H1 (cell line): ENCODE measurements around the gene CNTNAP1. TPM values are rescaled to one million over a fixed set of nuclear protein-coding genes. Genes with fewer than 3 reads are reported as not detected.

Experiments
- CTCF ChIA-PET: fragments of 300-600 bp; sonication (Branson Sonifier 250); formaldehyde crosslinking; loops from one replicate; lab custom pipeline; 2021; ENCODE audit not compliant: partially characterized antibody; lab: Charles Lee
- POLR2A ChIA-PET: fragments of 300-600 bp; sonication (Branson Sonifier 250); formaldehyde crosslinking; loops from one replicate; lab custom pipeline; 2021; ENCODE audit warnings: inconsistent platforms; ENCODE audit not compliant: partially characterized antibody; lab: Charles Lee
- DNase-seq, 2 experiments: peaks; one replicate each; pipeline versions ENCODE4 v3.0.0 to v3.0.0-alpha.2; 2010 to 2022; ENCODE audit warnings: low spot score in 2 of 2, low read depth in 1 of 2, mixed read lengths in 1 of 2
- FAIRE-seq: peaks from 2 replicates; lab custom pipeline; 2011; peaks lifted over from hg19 to GRCh38; lab: Jason Lieb, UNC
- H2AFZ ChIP-seq: 2 replicates; pipeline ENCODE4 v1.8.1; 2012; ENCODE audit warnings: low read length, inconsistent platforms
- H2AK5ac ChIP-seq: 2 replicates; pipeline ENCODE4 v1.6.1; 2013; ENCODE audit warnings: low read depth, low read length
- H2BK120ac ChIP-seq: replicated peaks from 2 replicates; pipeline ENCODE3; 2013; ENCODE audit warnings: low read depth, low read length, inconsistent platforms
- H2BK12ac ChIP-seq: 2 replicates; pipeline ENCODE4 v1.6.1; 2013; ENCODE audit warnings: low read depth, low read length
- H2BK15ac ChIP-seq: 2 replicates; pipeline ENCODE4 v1.6.1; 2013; ENCODE audit warnings: low read length
- H2BK20ac ChIP-seq: 2 replicates; pipeline ENCODE4 v1.6.1; 2013; ENCODE audit warnings: low read length
- H2BK5ac ChIP-seq: 2 replicates; pipeline ENCODE4 v1.6.1; 2013; ENCODE audit warnings: low read depth, low read length
- H3K14ac ChIP-seq: 2 replicates; pipeline ENCODE4 v1.6.1; 2013; ENCODE audit warnings: inconsistent platforms; ENCODE audit not compliant: insufficient read length
- H3K18ac ChIP-seq: 2 replicates; pipeline ENCODE4 v1.6.1; 2013; ENCODE audit warnings: low read length; ENCODE audit errors: extremely low read depth
- H3K23ac ChIP-seq: 2 replicates; pipeline ENCODE4 v1.6.1; 2013; ENCODE audit warnings: inconsistent platforms; ENCODE audit not compliant: insufficient read length
- H3K23me2 ChIP-seq: 2 replicates; pipeline ENCODE4 v1.6.1; 2013; ENCODE audit warnings: low read depth, low read length
- H3K27ac ChIP-seq: 2 replicates; pipeline ENCODE4 v1.6.1; 2011; ENCODE audit warnings: low read depth, low read length, inconsistent platforms
- H3K27me3 ChIP-seq, 4 experiments: replicated peaks in 1 of 4; 1 replicate in 1 of 4; 2 replicates in 3 of 4; pipeline versions ENCODE4 v1.6.1 to v1.8.1; 2011 to 2013; ENCODE audit warnings: low read length in 3 of 4, mild to moderate bottlenecking in 3 of 4, inconsistent platforms in 2 of 4, mixed read lengths in 2 of 4, moderate library complexity in 1 of 4; ENCODE audit not compliant: control insufficient read depth in 3 of 4, insufficient read depth in 3 of 4; ENCODE audit errors: extremely low read depth in 1 of 4
- H3K36me3 ChIP-seq, 4 experiments: 2 replicates each; pipeline versions ENCODE4 v1.6.1 to v1.8.1; 2011 to 2013; ENCODE audit warnings: mild to moderate bottlenecking in 4 of 4, low read length in 3 of 4, moderate library complexity in 2 of 4, control low read depth in 1 of 4, inconsistent platforms in 1 of 4; ENCODE audit not compliant: insufficient read depth in 4 of 4, control insufficient read depth in 2 of 4
- H3K4ac ChIP-seq: replicated peaks from 2 replicates; pipeline ENCODE3; 2013; ENCODE audit warnings: low read length, low read depth, mixed read lengths, inconsistent platforms; ENCODE audit not compliant: insufficient read length
- H3K4me1 ChIP-seq, 4 experiments: replicated peaks in 1 of 4; 1 replicate in 1 of 4; 2 replicates in 3 of 4; pipeline versions ENCODE4 v1.6.1 to v1.8.1; 2011 to 2013; ENCODE audit warnings: low read length in 3 of 4, inconsistent platforms in 2 of 4, mixed read lengths in 1 of 4; ENCODE audit not compliant: insufficient read depth in 4 of 4, control insufficient read depth in 3 of 4
- H3K4me2 ChIP-seq, 2 experiments: 2 replicates each; pipeline versions ENCODE4 v1.6.1 to v1.8.1; 2011 to 2013; ENCODE audit warnings: low read depth in 2 of 2, low read length in 2 of 2, control low read depth in 1 of 2, inconsistent platforms in 1 of 2, mild to moderate bottlenecking in 1 of 2; ENCODE audit not compliant: insufficient read depth in 1 of 2
- H3K4me3 ChIP-seq, 4 experiments: fragments of 200-600, 300-600 bp in 1 of 4; sonication (generic), shearing (Covaris generic), sonication (Bioruptor Twin) in 1 of 4; 2 replicates each; pipeline versions ENCODE4 v1.5.1 to v1.8.1; 2011 to 2016; ENCODE audit warnings: low read length in 4 of 4, low read depth in 3 of 4, control low read depth in 2 of 4, inconsistent platforms in 2 of 4, mild to moderate bottlenecking in 2 of 4, mixed read lengths in 1 of 4, moderate library complexity in 1 of 4; ENCODE audit not compliant: insufficient read depth in 2 of 4; ENCODE audit errors: extremely low read depth in 1 of 4
- H3K56ac ChIP-seq: replicated peaks from 2 replicates; pipeline ENCODE3; 2013; ENCODE audit warnings: low read depth, mild to moderate bottlenecking, mixed read lengths, low read length, inconsistent platforms; ENCODE audit not compliant: insufficient read length
- H3K79me1 ChIP-seq: 2 replicates; pipeline ENCODE4 v1.6.1; 2013; ENCODE audit warnings: low read depth, low read length, control low read depth
- H3K79me2 ChIP-seq, 2 experiments: 2 replicates each; pipeline versions ENCODE4 v1.6.1 to v1.8.1; 2012 to 2013; ENCODE audit warnings: low read length in 2 of 2, mild to moderate bottlenecking in 2 of 2, inconsistent platforms in 1 of 2; ENCODE audit not compliant: insufficient read depth in 2 of 2, control insufficient read depth in 1 of 2
- H3K9ac ChIP-seq, 4 experiments: replicated peaks in 1 of 4; 1 replicate in 1 of 4; 2 replicates in 3 of 4; pipeline versions ENCODE4 v1.6.1 to v1.8.1; 2011 to 2013; ENCODE audit warnings: low read depth in 3 of 4, low read length in 3 of 4, control low read depth in 2 of 4, mild to moderate bottlenecking in 2 of 4, moderate library complexity in 2 of 4, inconsistent platforms in 1 of 4; ENCODE audit errors: extremely low read depth in 1 of 4
- H3K9me3 ChIP-seq, 2 experiments: 2 replicates each; pipeline versions ENCODE4 v1.6.1 to v1.8.1; 2012 to 2013; ENCODE audit warnings: mild to moderate bottlenecking in 2 of 2, moderate library complexity in 2 of 2, control low read depth in 1 of 2, inconsistent platforms in 1 of 2, low read depth in 1 of 2, low read length in 1 of 2, mixed read lengths in 1 of 2; ENCODE audit not compliant: insufficient read depth in 2 of 2
- H4K20me1 ChIP-seq, 2 experiments: replicated peaks in 1 of 2; 2 replicates each; pipeline versions ENCODE3 to v1.8.1; 2011 to 2013; ENCODE audit warnings: inconsistent platforms in 2 of 2, low read length in 2 of 2, mild to moderate bottlenecking in 1 of 2; ENCODE audit not compliant: insufficient read depth in 2 of 2, control insufficient read depth in 1 of 2
- H4K5ac ChIP-seq: 2 replicates; pipeline ENCODE4 v1.6.1; 2013; ENCODE audit warnings: low read length, low read depth, mixed read lengths, inconsistent platforms; ENCODE audit not compliant: insufficient read length
- H4K8ac ChIP-seq: 2 replicates; pipeline ENCODE4 v1.8.0; 2013; ENCODE audit warnings: mild to moderate bottlenecking, moderate library complexity, low read length, inconsistent platforms; ENCODE audit not compliant: insufficient read depth; ENCODE audit errors: extremely low read depth
- H4K91ac ChIP-seq: replicated peaks from 2 replicates; pipeline ENCODE3; 2013; ENCODE audit warnings: low read length, mixed read lengths, inconsistent platforms; ENCODE audit not compliant: insufficient read length
- BRCA1 ChIP-seq: IDR thresholded peaks from 2 replicates; pipeline ENCODE4 v1.6.1; 2012; ENCODE audit warnings: low read depth, low read length, improper control_type of control experiment
- NANOG ChIP-seq: IDR thresholded peaks from 2 replicates; pipeline ENCODE4 v1.6.1; 2011; ENCODE audit warnings: low read length, low read depth, mild to moderate bottlenecking, inconsistent platforms; ENCODE audit not compliant: insufficient read depth, poor library complexity, severe bottlenecking
- WGBS, 2 experiments: shearing (Covaris generic) in 1 of 2; methylation state at CpG; one replicate each; pipeline versions ENCODE4 v1.1.6 to v1.1.7; 2013 to 2015; ENCODE audit warnings: low lambda C conversion rate in 2 of 2, mixed read lengths in 2 of 2, inconsistent platforms in 1 of 2, low coverage in 1 of 2, missing lambda C conversion rate in 1 of 2; ENCODE audit not compliant: insufficient replicate concordance in 2 of 2, insufficient coverage in 1 of 2, insufficient read length in 1 of 2; ENCODE audit errors: extremely low coverage in 1 of 2, missing lambda C conversion rate in 1 of 2; 5-methylcytosine and 5-hydroxymethylcytosine counted together
- polyA plus RNA-seq, 7 experiments: library from polyadenylated mRNA; depleted of rRNA in 3 of 7; stranded (reverse) in 5 of 7; unstranded in 2 of 7; fragments of >200 nt in 5 of 7; fragments of 200-250 nt in 2 of 7; gene quantifications; 1 replicate in 5 of 7; 2 replicates in 1 of 7; 4 replicates in 1 of 7; pipeline versions ENCODE4 v1.2.1 to v1.2.3, GENCODE V29; 2011 to 2013; ENCODE audit warnings: missing spikeins in 2 of 7, mixed read lengths in 2 of 7
- total RNA-seq: library from RNA; stranded (reverse); fragmentation: NEBNext Ultra II Directional; extraction: Animal tissue kit (Norgen Biotek cat#: 25700); gene quantifications from 2 replicates; pipeline ENCODE4 v1.2.1, GENCODE V29; 2021

Gene CNTNAP1
- total and polyA plus RNA-seq, 2 of the 8 experiments (the other 6 are each of a cell fraction or from before 2014, with no cell fraction given), result 4.7 to 10.0 TPM

GRCh38 chr17:42647778-42648177 lies 34.6 kb upstream of the CNTNAP1 start:
- Histone ChIP-seq H3K27me3 (no peaks in the 10 kb centered on the region; a peak in 1 of 7 replicates), H3K4ac (no peak overlapping the region), H3K9ac (no peak overlapping the region), H2BK5ac (no peak overlapping the region), H3K4me2 (no peak overlapping the region), H3K56ac (no peak overlapping the region), H3K14ac (no peak overlapping the region), H4K20me1 (no peaks in the 10 kb centered on the region), H3K18ac (no peak overlapping the region), H3K4me3 (no peak overlapping the region), H3K27ac (no peak overlapping the region), H3K79me1 (no peaks in the 10 kb centered on the region), H2AFZ (no peak overlapping the region), H3K23me2 (no peaks in the 10 kb centered on the region), H4K91ac (no peak overlapping the region), H2BK120ac (no peak overlapping the region), H2AK5ac (no peak overlapping the region), H4K5ac (no peak overlapping the region), H4K8ac (no peak overlapping the region), H3K36me3 (no peaks in the 10 kb centered on the region), H3K9me3 (no peaks in the 10 kb centered on the region), H3K79me2 (no peaks in the 10 kb centered on the region), H2BK15ac (no peak overlapping the region), H3K4me1 (no peaks in the 10 kb centered on the region), H2BK12ac (no peak overlapping the region), H3K23ac (no peak overlapping the region), H2BK20ac (no peak overlapping the region)
- WGBS, 2 experiments, result 88% methylated on average over 5 of the region's 5 CpGs; no CpG with 5 or more reads in 1 of the 2 experiments
- no peak for FAIRE-seq
- ChIA-PET CTCF (interaction anchor here (0.6 to 1.8 kb wide), 3 partner anchors 25 to 1795 kb away, joined by 3 to 6 read pairs (median 4); no protein-coding TSS in a partner anchor), POLR2A (interaction anchor here (1.0 to 1.3 kb wide), 3 partner anchors 19 to 31 kb away, joined by 3 to 4 read pairs (median 4); no protein-coding TSS in a partner anchor)
- TF ChIP-seq NANOG (no peak), BRCA1 (no peak)
- no peak for DNase-seq
